NOMO-1 treated with dmso at 0.1 percent for 144 hours (cell line): ENCODE data around the gene GOLT1A.
A peak's percentile ranks its signal among the peaks of the same experiment; 100 is the strongest.

Source experiments
- DNase-seq: peaks from one replicate; lab custom pipeline; 2025; ENCODE audit not compliant: unreplicated experiment; lab: John Stamatoyannopoulos, UW

Gene GOLT1A

GRCh38 chr1:204221271-204221670 lies 7.5 kb upstream of the GOLT1A start:
- no peak for DNase-seq

DNA sequence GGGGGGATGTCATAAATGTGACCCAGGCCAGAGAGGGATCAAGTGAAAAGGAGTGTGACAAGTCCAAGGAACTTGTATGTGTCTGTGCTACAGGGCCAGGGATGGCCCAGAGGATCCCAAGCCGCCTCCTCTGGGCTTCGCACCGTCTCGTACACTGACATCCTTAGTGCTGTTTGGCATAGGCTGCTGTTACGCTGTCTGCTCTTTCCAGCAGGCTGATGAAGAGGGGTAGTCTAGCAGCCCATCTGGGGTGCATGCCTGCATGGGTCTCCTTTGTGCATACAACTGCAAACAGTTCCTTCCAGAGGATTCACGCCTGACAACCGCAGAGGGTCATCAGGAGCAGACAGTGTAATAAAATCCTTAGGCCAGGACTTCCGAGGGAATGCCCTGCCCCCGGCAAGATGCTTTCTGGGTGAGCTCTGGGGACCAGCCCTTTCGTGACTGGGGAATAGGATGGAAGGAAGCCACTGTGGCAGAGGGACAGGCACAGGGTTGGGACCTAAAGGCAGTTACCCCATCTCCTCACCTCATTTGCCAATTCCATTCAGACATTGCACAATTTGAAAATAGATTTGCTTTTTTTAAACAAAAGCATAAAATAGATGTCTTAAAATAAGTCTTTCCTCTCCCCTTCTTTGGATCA lies 6.3 kb upstream of the GOLT1A start:
- DNase-seq: no peak

DNA sequence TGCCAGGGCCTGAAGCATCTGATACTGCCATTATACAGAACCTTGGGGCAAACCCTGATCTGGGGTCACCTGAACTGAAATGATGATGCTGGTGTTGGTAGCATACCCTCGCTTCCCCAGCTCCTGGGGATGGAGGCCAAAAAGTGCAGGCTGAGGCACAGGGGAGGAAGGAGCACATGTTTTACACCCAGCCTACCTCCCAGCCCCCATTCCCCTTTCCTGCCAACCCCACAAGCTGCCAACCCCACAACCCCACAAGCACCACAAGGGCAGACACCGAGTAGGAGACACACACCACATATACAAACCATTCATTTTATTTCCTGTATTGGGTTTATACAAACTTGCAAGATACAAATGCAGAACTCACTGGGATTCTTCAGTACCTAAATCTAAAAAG lies 4.8 kb upstream of the GOLT1A start:
- DNase-seq: no peak

- no peak for DNase-seq
Measured at GRCh38 chr1:204217648-204218000, 3.8 kb upstream of the GOLT1A start.

DNA sequence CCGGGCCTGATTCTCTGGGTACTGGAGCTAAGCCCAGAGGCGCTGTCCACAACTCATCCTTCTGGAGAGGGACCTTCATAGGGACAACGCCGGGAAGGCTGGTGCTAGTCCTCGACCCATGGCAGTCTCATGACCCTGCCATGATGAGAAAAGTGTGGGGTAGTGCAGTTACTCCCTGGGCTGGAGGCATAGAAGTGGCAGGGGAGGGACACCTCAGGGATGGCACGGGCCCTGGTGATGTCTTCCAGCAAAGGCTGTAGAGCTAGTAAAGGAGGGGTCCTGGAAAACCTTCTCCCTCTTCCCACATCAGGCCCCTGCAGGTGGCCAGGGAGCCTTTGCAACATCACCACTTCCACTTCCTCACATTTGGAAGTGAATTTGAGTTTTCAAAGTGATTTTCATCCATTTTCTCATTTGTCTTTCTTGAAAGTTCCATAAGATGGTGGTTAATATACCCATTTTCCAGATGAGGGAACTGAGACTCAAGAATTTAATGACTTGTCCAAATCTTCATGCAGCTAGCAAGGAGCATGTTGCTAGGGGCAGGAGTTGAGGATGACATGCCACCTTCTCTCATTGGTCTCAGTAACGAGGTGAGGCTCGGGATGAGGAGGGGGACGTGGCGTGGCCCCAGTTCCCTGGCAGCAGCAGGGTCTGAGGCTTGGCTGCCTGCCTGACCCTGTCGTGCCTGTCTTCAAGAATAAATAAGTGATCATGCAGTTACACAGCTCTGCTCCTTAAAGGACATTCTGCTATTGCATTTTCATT lies 3.3 kb upstream of the GOLT1A start:
- no peak for DNase-seq

DNA sequence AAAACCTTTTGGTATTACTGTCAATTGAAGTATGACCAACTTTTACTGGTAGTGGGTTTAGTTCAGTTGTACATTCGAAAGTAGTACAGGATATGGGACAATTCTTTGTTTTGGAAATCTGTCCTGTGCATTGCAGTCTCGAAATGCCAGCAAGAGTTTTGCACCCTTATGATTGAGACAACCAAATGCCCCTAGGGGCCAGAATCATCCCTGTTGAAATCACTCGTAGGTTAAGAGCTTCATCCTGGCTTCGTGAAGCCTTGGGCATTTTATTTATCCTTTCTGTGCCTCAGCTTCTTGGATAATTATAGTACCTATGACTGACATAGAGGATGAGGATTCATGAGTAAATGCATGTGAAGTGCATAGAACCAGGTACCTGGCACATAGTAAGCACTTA lies 2.4 kb upstream of the GOLT1A start:
- no peak for DNase-seq

DNA sequence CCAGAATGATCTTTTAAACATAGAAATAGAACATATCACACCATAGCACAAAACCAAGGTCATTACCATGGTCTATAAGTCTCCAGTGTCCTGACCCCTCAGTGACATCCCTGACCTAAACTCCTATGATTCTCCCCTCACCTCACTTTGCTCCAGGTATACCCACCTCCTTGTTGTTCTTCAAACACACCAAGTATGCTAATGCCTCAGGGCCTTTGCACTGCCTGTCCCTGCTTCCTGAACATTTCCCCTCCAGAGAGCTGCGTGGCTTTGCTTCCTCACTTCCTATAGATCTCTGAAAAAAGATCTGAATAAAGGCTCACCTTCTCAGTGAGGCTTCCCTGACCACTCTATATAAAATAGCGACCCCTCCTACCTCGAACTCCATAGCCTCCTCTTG lies 1.1 kb downstream of the GOLT1A start:
- DNase-seq: no peak

- no peak for DNase-seq
Measured at GRCh38 chr1:204211046-204211445, 2.7 kb downstream of the GOLT1A start.

GRCh38 chr1:204207136-204207616 lies 6.6 kb downstream of the GOLT1A start:
- DNase-seq: peak; percentile 27

- no peak for DNase-seq
Measured at GRCh38 chr1:204206121-204206520, 7.7 kb downstream of the GOLT1A start.

DNA sequence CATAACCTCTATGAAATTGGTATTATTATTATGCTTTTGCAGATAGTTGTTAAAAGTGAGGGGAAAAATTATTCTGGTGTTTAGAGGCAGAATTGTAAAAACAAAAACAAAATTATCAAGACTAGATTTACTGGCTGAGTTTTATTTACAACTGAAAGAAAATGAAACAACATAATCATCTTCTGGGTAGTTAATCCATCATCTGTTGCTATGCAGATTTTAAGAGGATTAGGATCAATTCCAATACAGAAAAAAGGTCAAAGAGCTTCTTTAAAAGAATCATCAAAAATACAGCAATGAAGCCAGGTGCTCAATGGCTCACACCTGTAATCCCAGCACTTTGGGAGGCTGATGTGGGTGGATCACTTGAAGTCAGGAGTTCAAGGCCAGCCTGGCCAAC lies 8.3 kb downstream of the GOLT1A start:
- no peak for DNase-seq

GRCh38 chr1:204204944-204205343 lies 8.8 kb downstream of the GOLT1A start:
- DNase-seq: no peak

- DNase-seq: no peak
Measured at GRCh38 chr1:204203206-204203767, 10.5 kb downstream of the GOLT1A start.

DNA sequence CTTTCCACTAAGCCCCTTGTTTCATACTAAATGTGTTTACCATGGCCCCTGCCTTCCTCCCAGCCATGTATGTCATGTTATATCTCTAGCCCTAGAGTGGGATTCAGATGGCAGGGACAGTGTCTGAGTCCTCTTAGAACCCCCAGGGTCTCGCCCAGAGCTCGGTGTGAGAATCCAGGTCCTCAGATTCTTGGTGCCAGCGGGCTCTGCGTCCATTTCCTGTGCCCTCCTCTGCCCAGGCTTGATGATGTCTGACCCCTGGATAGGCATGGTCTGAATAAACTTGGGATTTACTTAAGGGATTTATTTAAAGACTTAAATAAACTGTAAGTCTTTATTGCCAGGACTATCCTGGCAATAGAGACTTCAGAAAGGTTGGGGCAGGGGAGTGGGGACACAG lies 11.3 kb downstream of the GOLT1A start:
- no peak for DNase-seq

DNA sequence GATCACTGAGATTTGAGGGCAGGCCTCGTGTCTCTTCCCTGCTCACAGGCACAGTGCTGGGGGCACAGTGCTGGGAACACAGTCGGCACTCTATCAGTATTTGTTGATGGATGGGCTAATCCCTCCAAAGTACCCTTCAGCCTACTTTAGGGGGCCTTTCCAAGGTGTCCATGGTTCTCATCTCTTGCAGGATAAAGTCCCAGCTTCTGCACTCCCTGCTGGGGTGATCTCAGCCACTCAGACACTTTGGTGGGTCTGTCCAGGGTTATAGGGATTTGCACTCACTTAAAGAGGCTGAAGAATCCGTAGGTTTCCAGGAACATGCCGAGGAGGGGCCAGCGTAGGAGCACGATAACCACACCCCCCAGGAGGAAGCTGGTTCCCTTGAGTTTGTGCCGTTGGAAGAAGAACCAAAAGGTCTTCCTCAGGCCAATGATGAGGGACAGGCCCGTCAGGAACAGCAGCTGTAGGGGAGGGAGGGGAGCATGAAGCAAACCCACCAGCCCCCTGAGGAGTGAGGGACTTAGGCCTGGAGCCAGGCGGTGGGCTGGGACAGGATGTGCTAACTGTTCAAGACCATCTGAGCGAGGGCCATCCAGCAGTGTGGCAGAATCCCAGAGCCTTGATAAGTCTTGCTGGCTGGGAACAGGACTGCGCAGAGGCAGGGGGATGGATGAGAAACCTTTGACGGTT lies 12.3 kb downstream of the GOLT1A start:
- no peak for DNase-seq

GRCh38 chr1:204199579-204199978 lies 14.2 kb downstream of the GOLT1A start:
- DNase-seq: no peak

- DNase-seq: no peak
Measured at GRCh38 chr1:204198348-204199340, 15.1 kb downstream of the GOLT1A start.

- DNase-seq: no peak
Measured at GRCh38 chr1:204197068-204197467, 16.7 kb downstream of the GOLT1A start.

DNA sequence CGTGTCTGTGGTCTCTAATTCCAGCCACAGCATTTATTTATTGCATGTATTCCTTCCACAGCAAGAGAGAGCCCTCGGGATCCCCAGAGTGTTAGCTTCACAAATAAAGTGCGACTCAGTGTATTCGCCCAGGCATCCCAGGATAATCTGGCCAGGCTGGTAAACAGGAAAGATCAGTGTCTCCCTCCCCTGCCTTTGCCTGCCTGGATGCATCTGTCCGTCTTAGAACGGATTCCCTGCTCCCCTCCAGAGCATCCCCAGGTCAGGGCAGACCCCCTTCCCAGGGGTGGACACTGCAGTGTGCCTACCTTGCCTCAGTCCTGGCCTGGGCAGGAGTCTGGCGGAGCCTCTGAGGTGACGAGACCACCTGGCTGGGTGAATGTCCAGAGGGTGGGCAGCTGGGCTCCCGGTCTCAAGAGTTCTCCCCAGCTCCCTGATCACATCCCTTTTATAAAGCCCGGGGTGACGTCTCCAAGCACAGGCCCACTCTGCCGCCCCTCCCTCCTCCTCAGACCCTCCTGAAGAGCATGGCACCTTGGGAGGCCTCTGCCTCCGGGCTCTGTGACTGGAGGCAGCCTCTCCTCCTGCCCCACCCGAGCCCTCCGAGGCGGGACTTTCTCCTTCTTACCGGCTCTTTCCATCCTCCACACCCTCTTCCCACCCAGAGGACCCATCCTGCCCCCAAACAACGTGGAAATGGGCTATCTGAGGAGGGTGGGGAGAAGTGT lies 17.6 kb downstream of the GOLT1A start, which contains the start of gene KISS1:
Gene KISS1, minus strand, starts transcription at position 424 of the 728 bp plus-strand sequence. CDS start 3,615 bp downstream, outside the sequence.
- no peak for DNase-seq

- DNase-seq: no peak
Measured at GRCh38 chr1:204194771-204195170, 19.0 kb downstream of the GOLT1A start.
